SK-N-MC (cell line): ENCODE measurements around the gene RCL1.

Experiments used
- EZH2 ChIP-seq: fragments of 200-600 bp; sonication (generic); IDR thresholded peaks from one replicate; pipeline ENCODE4 v1.6.1; 2017; ENCODE audit warnings: antibody characterized with exemption
- FOXP2 ChIP-seq: optimal IDR thresholded peaks from 2 replicates; pipeline ENCODE3; 2011; ENCODE audit warnings: mild to moderate bottlenecking, moderate library complexity; ENCODE audit not compliant: insufficient read depth; ENCODE audit errors: extremely low read length, control extremely low read depth
- POLR2AphosphoS5 ChIP-seq: IDR thresholded peaks from 2 replicates; pipeline ENCODE4 v1.6.1; 2012; ENCODE audit warnings: mild to moderate bottlenecking, low read depth, low read length, borderline replicate concordance

DNA sequence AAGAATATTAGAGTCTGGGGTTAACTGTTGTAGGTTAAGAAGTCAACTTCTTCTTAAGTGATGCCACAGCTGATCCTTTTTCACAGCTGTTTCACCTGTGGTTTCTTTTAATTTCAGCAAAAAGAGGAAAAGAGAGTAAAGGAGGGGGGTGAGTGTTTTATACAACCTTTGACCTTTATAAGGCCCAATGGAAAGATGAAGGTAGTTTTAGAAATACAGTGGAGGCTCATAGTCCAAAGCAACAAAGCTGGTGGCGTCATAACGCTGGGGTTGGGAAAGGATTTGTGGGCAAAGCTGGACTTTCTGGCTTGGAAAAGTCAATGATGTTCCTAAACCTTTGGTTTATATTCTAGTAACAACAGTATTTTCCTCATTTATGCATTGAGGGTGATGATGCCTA, 49.5 kb downstream of the RCL1 start:
- TF ChIP-seq EZH2 (no peak), POLR2AphosphoS5 (no peak), FOXP2 (no peak)
